Thyroid gland (tissue), 4 donors: ENCODE data around the gene DDHD1.

ENCODE experiments used
- CTCF ChIP-seq, 6 experiments: fragments of 200-600 bp in 3 of 6; fragments of 450-650 bp in 3 of 6; sonication (generic) in 3 of 6; IDR thresholded peaks; one replicate each; pipeline ENCODE4 v1.5.1; 2016 to 2019; ENCODE audit warnings: antibody characterized with exemption in 6 of 6, mild to moderate bottlenecking in 2 of 6, inconsistent platforms in 1 of 6, moderate library complexity in 1 of 6
- POLR2A ChIP-seq, 2 donors: fragments of 450-650 bp; IDR thresholded peaks; one replicate each; pipeline ENCODE4 v1.6.1; 2017; ENCODE audit warnings: antibody characterized with exemption in 2 of 2, mild to moderate bottlenecking in 2 of 2, moderate library complexity in 1 of 2

- TF ChIP-seq POLR2A (IDR thresholded peaks at IDR 0.05) (no peak), CTCF (IDR thresholded peaks at IDR 0.05) (no peak)
Measured at GRCh38 chr14:53010193-53011040, 142.7 kb downstream of the DDHD1 start.
